Measurements from ENCODE around the gene PIGR. TPM values are rescaled to one million over a fixed set of nuclear protein-coding genes. Genes with fewer than 3 reads are reported as not detected.

The PIGR gene
- total RNA-seq, 1 experiment from 2014 or later = not detected

GRCh38 chr1:206887701-206888100 is 58.6 kb downstream of the PIGR start:
- Mint-ChIP-seq H3K4me3 (no peak overlapping the region), H3K4me1 (peaks cover 17 to 21% of the 10 kb centered on the region in 2 experiments), H3K9me3 (no peaks in the 10 kb centered on the region), H3K27ac (no peak overlapping the region), H3K27me3 (ENCODE audit: low read depth) (peaks cover 3% of the 10 kb centered on the region), H3K36me3 (ENCODE audit: insufficient read depth in 1 of 3, low read depth in 3 of 3) (no peaks in the 10 kb centered on the region)
- no peak overlapping the region for H2BK15ac ChIP-seq (ENCODE audit: low read depth, low read length)
- H3K4me2 ChIP-seq (ENCODE audit: insufficient read depth, insufficient read length, low read length) = no peak overlapping the region
- no peak overlapping the region for H3K18ac ChIP-seq (ENCODE audit: insufficient read length, low read depth, low read length)
- no CpG with 5 or more reads among the region's 4 CpGs for WGBS (ENCODE audit: extremely low coverage, insufficient read length, low lambda C conversion rate)
- H3K27ac ChIP-seq (ENCODE audit: insufficient read length, low read depth, low read length) = no peak overlapping the region
- H4K8ac ChIP-seq (replicated peaks; ENCODE audit: insufficient read length, low read depth, low read length) = no peak overlapping the region
- no peaks in the 10 kb centered on the region for H3K79me2 ChIP-seq (ENCODE audit: insufficient read depth, low read length)
- H4K5ac ChIP-seq (ENCODE audit: insufficient read length, low read depth, low read length) = no peak overlapping the region
- no peaks in the 10 kb centered on the region for H3K9me3 ChIP-seq (ENCODE audit: control insufficient read depth, low read depth, low read length)
- H3T11ph ChIP-seq (ENCODE audit: low read length) = no peak overlapping the region
- H3K14ac ChIP-seq (ENCODE audit: insufficient read depth, low read length) = no peak overlapping the region
- H3K79me1 ChIP-seq (ENCODE audit: insufficient read depth, low read depth, low read length, poor library complexity, severe bottlenecking) = no peaks in the 10 kb centered on the region
- no peak overlapping the region for H2AK5ac ChIP-seq (ENCODE audit: insufficient read length, low read length)
- TF ChIP-seq CTCF (conservative IDR thresholded peaks at IDR 0.05) = no peak
- no peaks in the 10 kb centered on the region for H3K27me3 ChIP-seq (ENCODE audit: insufficient read depth, low read length)
- H2BK120ac ChIP-seq (ENCODE audit: low read depth, low read length, poor library complexity, severe bottlenecking) = no peak overlapping the region
- H3K23me2 ChIP-seq (ENCODE audit: insufficient read length, low read depth, low read length, poor library complexity, severe bottlenecking) = no peaks in the 10 kb centered on the region
- no peak overlapping the region for H3K56ac ChIP-seq (ENCODE audit: insufficient read length, low read depth, low read length)
- no peak overlapping the region for H2BK20ac ChIP-seq (ENCODE audit: low read depth, low read length, poor library complexity, severe bottlenecking)
- no peak for DNase-seq
- peaks cover 6% of the 10 kb centered on the region for H3K4me1 ChIP-seq (ENCODE audit: insufficient read depth, low read length)
- no peak overlapping the region for H4K91ac ChIP-seq (ENCODE audit: insufficient read length, low read depth, low read length)
- H4K20me1 ChIP-seq (ENCODE audit: control insufficient read depth, insufficient read depth, insufficient read length) = no peaks in the 10 kb centered on the region
- H3K4ac ChIP-seq (ENCODE audit: low read depth, low read length) = no peak overlapping the region
- H3K9ac ChIP-seq (ENCODE audit: extremely low read depth, insufficient read length, low read length) = no peak overlapping the region
- no peak overlapping the region for H2AFZ ChIP-seq (ENCODE audit: low read length)
- H2BK12ac ChIP-seq (ENCODE audit: insufficient read length, low read depth, low read length) = no peak overlapping the region
- no peak overlapping the region for H3K23ac ChIP-seq (ENCODE audit: insufficient read length, low read depth, low read length)
- H2BK5ac ChIP-seq (ENCODE audit: insufficient read length, low read length) = no peak overlapping the region

All from H9 (cell line).